Activated CD8-positive, alpha-beta memory T cell treated with anti-CD3 and anti-CD28 coated beads, Interleukin-2, amount 10 ng/mL, durations not matched to agents 7 days and 5 days (primary cell): ENCODE results near the gene TLN1. TPM values are rescaled to one million over a fixed set of nuclear protein-coding genes. Genes with fewer than 3 reads are reported as not detected.

Experiments
- ATAC-seq: fragments of 150-1000 bp; cut with Tn5 transposase; one replicate; pipeline ENCODE4 v1.10.0; 2021; ENCODE audit warnings: moderate library complexity
- CTCF ChIA-PET: fragments of 350-600 bp; sonication (Branson Sonifier 250); formaldehyde crosslinking; loops from one replicate; lab custom pipeline; 2021; ENCODE audit warnings: antibody characterized with exemption; lab: Charles Lee
- DNase-seq: peaks from one replicate; pipeline ENCODE4 v3.0.0-alpha.2; 2020
- H3K27ac Mint-ChIP-seq: one replicate; pipeline ENCODE4 v1.8.0; 2021; ENCODE audit warnings: mild to moderate bottlenecking, mixed read lengths
- H3K27me3 Mint-ChIP-seq: one replicate; pipeline ENCODE4 v1.8.0; 2021; ENCODE audit warnings: mixed read lengths
- H3K36me3 Mint-ChIP-seq: one replicate; pipeline ENCODE4 v1.8.0; 2021; ENCODE audit warnings: mild to moderate bottlenecking, mixed read lengths
- H3K4me1 Mint-ChIP-seq: one replicate; pipeline ENCODE4 v1.8.0; 2021; ENCODE audit warnings: mixed read lengths
- H3K4me3 Mint-ChIP-seq: one replicate; pipeline ENCODE4 v1.8.0; 2021; ENCODE audit warnings: mild to moderate bottlenecking, moderate library complexity, mixed read lengths
- H3K9me3 Mint-ChIP-seq: one replicate; pipeline ENCODE4 v1.8.0; 2022; ENCODE audit warnings: low read depth, mixed read lengths
- total RNA-seq, 2 experiments: library from RNA; stranded (reverse); gene quantifications; one replicate each; pipeline ENCODE4 v1.2.3, GENCODE V29; 2021

Gene TLN1
- total RNA-seq, 2 experiments from 2014 or later: 372 to 374 TPM

GRCh38 chr9:35723908-35724307 lies 8.1 kb downstream of the TLN1 start:
- Mint-ChIP-seq H3K36me3 (peaks cover 46% of the 10 kb centered on the region), H3K4me1 (peaks cover 3% of the 10 kb centered on the region), H3K27ac (no peak overlapping the region), H3K9me3 (no peaks in the 10 kb centered on the region), H3K27me3 (no peaks in the 10 kb centered on the region), H3K4me3 (no peak overlapping the region)
- CTCF ChIA-PET: no interaction called here
- DNase-seq (no peak), ATAC-seq (no peak)

GRCh38 chr9:35723426-35723825 lies 8.6 kb downstream of the TLN1 start:
- H3K4me3 Mint-ChIP-seq: no peak overlapping the region
- H3K27me3 Mint-ChIP-seq: no peaks in the 10 kb centered on the region
- no peak for ATAC-seq
- H3K27ac Mint-ChIP-seq: no peak overlapping the region
- CTCF ChIA-PET: no interaction called here
- peaks cover 47% of the 10 kb centered on the region for H3K36me3 Mint-ChIP-seq
- no peak for DNase-seq
- peaks cover 3% of the 10 kb centered on the region for H3K4me1 Mint-ChIP-seq
- no peaks in the 10 kb centered on the region for H3K9me3 Mint-ChIP-seq

DNA sequence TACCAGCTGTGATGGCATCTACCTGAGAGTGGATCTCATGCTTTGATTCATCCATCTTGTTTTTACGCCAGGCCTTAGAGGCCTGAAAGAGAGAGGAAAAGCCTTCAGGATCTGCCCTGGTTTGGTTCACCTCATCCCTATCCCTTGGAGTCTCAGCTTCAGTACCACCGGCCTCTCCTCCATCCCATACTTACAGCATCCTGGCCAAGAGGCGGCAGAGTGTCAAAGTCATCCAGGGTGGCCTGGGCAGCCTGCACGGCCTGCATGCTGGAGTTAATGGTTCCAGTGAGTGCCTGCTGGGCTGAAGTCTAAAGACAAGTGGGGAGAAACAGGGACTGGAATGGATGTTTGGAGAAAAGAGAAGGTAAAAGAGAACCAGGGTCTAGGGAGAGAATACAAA lies 12.4 kb downstream of the TLN1 start:
- no peak overlapping the region for H3K27ac Mint-ChIP-seq
- no peaks in the 10 kb centered on the region for H3K4me1 Mint-ChIP-seq
- no peaks in the 10 kb centered on the region for H3K27me3 Mint-ChIP-seq
- no peak overlapping the region for H3K4me3 Mint-ChIP-seq
- ATAC-seq (no peak), DNase-seq (no peak)
- peaks cover 62% of the 10 kb centered on the region for H3K36me3 Mint-ChIP-seq
- H3K9me3 Mint-ChIP-seq: no peaks in the 10 kb centered on the region
- CTCF ChIA-PET: interaction anchor here (1.0 to 4.5 kb wide), 2 partner anchors 9 to 23 kb away, joined by 4 to 16 read pairs; no protein-coding TSS in a partner anchor

DNA sequence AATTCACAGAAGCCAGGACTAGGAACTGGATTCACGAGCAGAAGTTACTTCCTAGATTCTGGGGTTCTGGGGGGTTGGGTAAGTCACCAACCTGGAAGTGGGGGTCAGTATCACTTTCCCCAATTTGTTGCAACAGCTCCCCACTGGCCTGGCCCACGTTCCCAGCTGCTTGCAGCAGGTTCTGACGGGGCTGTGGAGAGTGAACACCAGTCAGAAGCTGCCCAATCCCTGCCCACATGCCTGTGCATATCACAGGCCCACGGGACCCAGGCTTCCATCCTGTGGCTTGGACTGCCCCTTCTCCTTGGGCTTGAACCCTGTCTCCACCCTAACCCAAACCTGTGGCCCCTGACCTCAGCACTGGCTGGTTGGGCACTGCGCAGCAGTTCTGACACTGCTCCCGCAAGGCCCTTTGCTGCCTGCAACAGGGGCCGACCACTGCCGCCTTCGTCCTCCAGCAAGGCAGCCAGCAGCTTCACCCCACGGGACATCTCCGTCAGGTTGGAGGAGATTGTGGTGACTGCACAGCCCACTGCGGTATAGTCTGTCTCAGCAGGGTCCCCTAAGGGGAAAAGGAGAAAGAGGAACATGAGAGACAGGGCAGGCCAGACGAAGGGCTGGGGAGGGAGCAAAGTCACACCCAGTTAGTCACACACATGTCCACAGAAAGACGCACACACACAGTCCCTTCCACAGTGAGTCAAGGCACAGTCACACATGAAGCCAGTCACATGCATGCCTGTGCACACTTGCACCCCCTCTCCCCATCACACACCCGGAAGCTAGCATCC lies 13.1 kb downstream of the TLN1 start:
- CTCF ChIA-PET: interaction anchor here (1.0 to 4.5 kb wide), 2 partner anchors 9 to 23 kb away, joined by 4 to 16 read pairs; no protein-coding TSS in a partner anchor
- Mint-ChIP-seq H3K4me3 (no peak overlapping the region), H3K9me3 (no peaks in the 10 kb centered on the region), H3K27ac (no peak overlapping the region), H3K36me3 (peaks cover 62% of the 10 kb centered on the region), H3K27me3 (no peaks in the 10 kb centered on the region), H3K4me1 (no peaks in the 10 kb centered on the region)
- DNase-seq: no peak
- ATAC-seq: no peak

GRCh38 chr9:35717132-35717870 lies 14.7 kb downstream of the TLN1 start:
- H3K4me3 Mint-ChIP-seq: no peak overlapping the region

DNA sequence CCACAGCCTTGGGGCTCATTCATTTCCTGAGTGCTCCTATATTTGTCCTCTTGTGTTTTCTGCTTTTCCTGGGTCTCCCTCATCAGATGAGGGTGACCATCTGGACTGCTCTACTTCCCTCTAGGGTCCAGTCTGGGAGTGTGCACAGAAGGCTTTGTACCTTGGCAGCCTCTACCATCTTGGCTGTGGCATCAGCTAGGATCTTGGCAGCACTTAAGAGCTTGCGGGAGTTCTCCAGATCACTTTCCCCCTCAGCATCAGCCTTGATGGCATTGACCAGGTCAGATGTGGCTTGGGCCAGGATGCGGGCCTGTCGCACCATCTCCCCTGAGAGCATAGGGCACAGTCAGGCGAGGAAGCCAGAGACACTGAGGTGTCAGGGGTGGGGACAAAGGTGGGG lies 15.8 kb downstream of the TLN1 start:
- H3K27me3 Mint-ChIP-seq: no peaks in the 10 kb centered on the region
- H3K4me1 Mint-ChIP-seq: no peaks in the 10 kb centered on the region
- no peak overlapping the region for H3K27ac Mint-ChIP-seq
- no peak for ATAC-seq
- DNase-seq: no peak
- peaks cover 64% of the 10 kb centered on the region for H3K36me3 Mint-ChIP-seq
- no peak overlapping the region for H3K4me3 Mint-ChIP-seq
- CTCF ChIA-PET: interaction anchor here (1.7 to 5.7 kb wide), 3 partner anchors 19 to 112 kb away, joined by 4 to 41 read pairs (median 5); partner anchors contain the start of gene TPM2
- no peaks in the 10 kb centered on the region for H3K9me3 Mint-ChIP-seq

More at GRCh38 chr9:35717132-35717870, 14.7 kb downstream of the TLN1 start:
- CTCF ChIA-PET: interaction anchor here (1.6 to 1.9 kb wide), 3 partner anchors 20 to 114 kb away, joined by 4 to 5 read pairs (median 5); partner anchors contain the start of gene TPM2
- Mint-ChIP-seq H3K9me3 (no peaks in the 10 kb centered on the region), H3K36me3 (peaks cover 68% of the 10 kb centered on the region), H3K27me3 (no peaks in the 10 kb centered on the region), H3K27ac (no peak overlapping the region), H3K4me1 (no peaks in the 10 kb centered on the region)
- no peak for ATAC-seq
- no peak for DNase-seq

DNA sequence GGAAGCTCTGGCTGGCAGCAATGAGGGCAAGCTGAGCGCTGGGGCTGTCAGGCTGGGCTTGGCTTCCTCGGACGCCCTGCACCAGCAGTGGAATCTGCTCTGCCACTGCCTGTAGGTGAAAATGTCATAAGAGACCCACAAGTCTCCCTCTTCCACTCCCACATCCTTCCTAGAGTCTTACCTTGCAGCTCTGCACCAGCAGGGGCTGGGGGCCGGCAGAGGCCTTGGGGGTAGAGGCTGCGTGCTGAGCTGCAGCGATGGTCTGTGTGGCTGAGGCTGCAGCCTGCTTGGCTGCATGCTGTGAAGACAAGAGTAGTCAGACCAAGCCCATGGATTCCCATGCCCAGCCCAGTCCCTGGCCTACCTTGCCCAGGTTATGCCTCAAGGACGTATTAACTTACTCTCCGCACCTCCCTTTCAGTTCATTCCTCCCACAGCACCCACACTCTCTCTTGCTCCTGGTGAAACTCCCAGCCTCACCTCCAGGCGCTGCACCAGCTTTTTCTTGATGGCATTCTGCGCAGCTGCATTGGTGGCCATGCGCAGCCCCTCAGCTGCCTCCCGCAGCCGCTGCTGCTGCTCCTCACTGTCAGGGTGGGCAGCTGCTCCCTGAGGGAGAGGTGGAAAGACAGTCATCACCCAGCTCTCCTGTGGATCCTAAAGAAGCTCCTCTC lies 17.3 kb downstream of the TLN1 start:
- Mint-ChIP-seq H3K4me3 (no peak overlapping the region), H3K9me3 (no peaks in the 10 kb centered on the region), H3K4me1 (no peaks in the 10 kb centered on the region), H3K27ac (peak overlapping the region; percentile 65), H3K27me3 (no peaks in the 10 kb centered on the region), H3K36me3 (peaks cover 71% of the 10 kb centered on the region)
- ATAC-seq (no peak), DNase-seq (no peak)
- CTCF ChIA-PET: interaction anchor here (1.3 to 5.7 kb wide), 2 partner anchors 13 to 18 kb away, joined by 5 to 41 read pairs; no protein-coding TSS in a partner anchor

DNA sequence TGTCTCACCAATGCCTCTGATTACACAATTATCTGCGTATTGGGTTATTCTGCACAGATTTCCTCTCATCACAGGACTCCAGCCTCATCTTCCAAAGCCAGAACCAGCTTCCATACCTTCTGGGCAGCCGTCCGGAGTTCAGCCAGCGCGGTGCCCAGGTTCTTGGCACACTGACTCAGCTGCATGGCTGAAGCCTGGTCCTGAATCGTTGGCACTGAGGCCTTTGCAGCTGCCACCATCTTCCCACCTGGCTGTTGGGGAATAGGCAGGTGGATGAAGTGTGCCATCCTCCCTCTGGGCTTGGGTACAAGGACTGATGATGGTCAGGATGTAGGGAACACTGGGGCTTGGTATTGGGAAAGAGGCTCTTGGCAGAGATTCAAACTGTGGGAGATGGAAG lies 17.9 kb downstream of the TLN1 start:
- no peak for DNase-seq
- H3K27me3 Mint-ChIP-seq: no peaks in the 10 kb centered on the region
- peaks cover 68% of the 10 kb centered on the region for H3K36me3 Mint-ChIP-seq
- no peaks in the 10 kb centered on the region for H3K9me3 Mint-ChIP-seq
- CTCF ChIA-PET: interaction anchor here (1.3 to 5.7 kb wide), 2 partner anchors 13 to 17 kb away, joined by 5 to 41 read pairs; no protein-coding TSS in a partner anchor
- no peak overlapping the region for H3K27ac Mint-ChIP-seq
- H3K4me3 Mint-ChIP-seq: no peak overlapping the region
- ATAC-seq: no peak
- H3K4me1 Mint-ChIP-seq: no peaks in the 10 kb centered on the region

DNA sequence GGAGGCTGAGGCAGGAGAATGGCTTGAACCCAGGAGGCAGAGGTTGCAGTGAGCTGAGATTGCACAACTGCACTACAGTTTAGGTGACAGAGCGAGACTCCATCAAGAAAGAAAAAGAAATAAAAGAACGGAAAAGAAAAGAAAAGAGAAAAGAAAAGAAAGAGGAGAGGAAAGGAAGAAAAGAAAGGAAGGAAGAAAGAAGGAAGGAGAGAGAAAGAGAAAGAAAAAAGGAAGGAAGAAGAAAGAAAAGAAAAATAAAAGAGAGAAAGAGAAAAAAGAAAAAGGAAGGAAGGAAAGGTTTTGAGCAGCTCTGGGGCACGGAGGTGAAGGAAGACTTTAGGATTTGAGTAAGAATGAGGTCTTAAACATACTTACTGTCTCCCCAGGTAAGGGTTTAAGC lies 18.4 kb downstream of the TLN1 start:
- Mint-ChIP-seq H3K27ac (no peak overlapping the region), H3K4me1 (no peaks in the 10 kb centered on the region), H3K9me3 (no peaks in the 10 kb centered on the region), H3K4me3 (no peak overlapping the region), H3K36me3 (peaks cover 70% of the 10 kb centered on the region), H3K27me3 (no peaks in the 10 kb centered on the region)
- CTCF ChIA-PET: interaction anchor here (1.3 to 5.7 kb wide), 2 partner anchors 14 to 16 kb away, joined by 5 to 41 read pairs; no protein-coding TSS in a partner anchor
- DNase-seq (no peak), ATAC-seq (no peak)

- Mint-ChIP-seq H3K4me3 (no peak overlapping the region), H3K36me3 (peaks cover 73% of the 10 kb centered on the region), H3K9me3 (no peaks in the 10 kb centered on the region), H3K4me1 (no peaks in the 10 kb centered on the region), H3K27me3 (no peaks in the 10 kb centered on the region), H3K27ac (no peak overlapping the region)
- CTCF ChIA-PET: interaction anchor here (0.9 to 5.7 kb wide), 2 partner anchors 16 to 55 kb away, joined by 3 to 41 read pairs; partner anchors contain the start of genes CCDC107 and RMRP
- ATAC-seq (no peak), DNase-seq (no peak)
Observed at GRCh38 chr9:35712762-35713400, 19.1 kb downstream of the TLN1 start.

GRCh38 chr9:35711501-35712428 lies 20.2 kb downstream of the TLN1 start:
- Mint-ChIP-seq H3K36me3 (peaks cover 75% of the 10 kb centered on the region), H3K27me3 (no peaks in the 10 kb centered on the region), H3K4me3 (no peak overlapping the region), H3K4me1 (no peaks in the 10 kb centered on the region), H3K9me3 (no peaks in the 10 kb centered on the region), H3K27ac (no peak overlapping the region)
- CTCF ChIA-PET: interaction anchor here (0.7 to 5.7 kb wide), 3 partner anchors 15 to 24 kb away, joined by 3 to 41 read pairs (median 4); no protein-coding TSS in a partner anchor
- ATAC-seq (no peak), DNase-seq (no peak)
